BE2C (cell line): ENCODE measurements around the gene KCNE4.

Experiments
- DNase-seq: peaks from one replicate; pipeline ENCODE4 v3.0.0-alpha.2; 2020
- H3K27me3 ChIP-seq: fragments of 250-450 bp; sonication (Bioruptor Pico); 2 replicates; pipeline ENCODE4 v1.5.1; 2020; ENCODE audit warnings: mild to moderate bottlenecking
- H3K36me3 ChIP-seq: fragments of 250-450 bp; sonication (Bioruptor Pico); 2 replicates; pipeline ENCODE4 v1.5.1; 2020; ENCODE audit warnings: mild to moderate bottlenecking
- H3K4me1 ChIP-seq: fragments of 250-450 bp; sonication (Bioruptor Pico); 2 replicates; pipeline ENCODE4 v1.5.1; 2020
- H3K4me3 ChIP-seq: 2 replicates; pipeline ENCODE4 v1.5.1; 2011; ENCODE audit warnings: low read depth, low read length
- H3K9me3 ChIP-seq: fragments of 250-450 bp; sonication (Bioruptor Pico); 2 replicates; pipeline ENCODE4 v1.5.1; 2020
- CTCF ChIP-seq: IDR thresholded peaks from 2 replicates; pipeline ENCODE4 v1.5.1; 2012; ENCODE audit warnings: mild to moderate bottlenecking, low read depth, low read length

The KCNE4 gene

GRCh38 chr2:223010641-223011040, 41.3 kb upstream of the KCNE4 start:
- Histone ChIP-seq H3K27me3 (no peaks in the 10 kb centered on the region), H3K9me3 (no peaks in the 10 kb centered on the region), H3K4me3 (no peak overlapping the region), H3K4me1 (peaks cover 2% of the 10 kb centered on the region; the same call in 1 of the 2 replicates), H3K36me3 (no peaks in the 10 kb centered on the region)
- TF ChIP-seq CTCF, result no peak
- no peak for DNase-seq

- H3K4me3 ChIP-seq, result no peak overlapping the region
- no peak for TF ChIP-seq CTCF
- no peaks in the 10 kb centered on the region for H3K9me3 ChIP-seq
- H3K36me3 ChIP-seq, result no peaks in the 10 kb centered on the region
- H3K27me3 ChIP-seq, result no peaks in the 10 kb centered on the region
- H3K4me1 ChIP-seq, result peaks cover 2% of the 10 kb centered on the region; the same call in 1 of the 2 replicates
- DNase-seq, result no peak
Measured at GRCh38 chr2:223012291-223012690, 39.7 kb upstream of the KCNE4 start.

- no peaks in the 10 kb centered on the region for H3K36me3 ChIP-seq
- H3K4me3 ChIP-seq, result no peak overlapping the region
- no peaks in the 10 kb centered on the region for H3K9me3 ChIP-seq
- DNase-seq, result peak; percentile 82
- no peak for TF ChIP-seq CTCF
- H3K27me3 ChIP-seq, result no peaks in the 10 kb centered on the region
- peaks cover 16% of the 10 kb centered on the region for H3K4me1 ChIP-seq
Measured at GRCh38 chr2:223019390-223019930, 32.5 kb upstream of the KCNE4 start.

- Histone ChIP-seq H3K36me3 (no peaks in the 10 kb centered on the region), H3K4me3 (no peak overlapping the region), H3K4me1 (peaks cover 16% of the 10 kb centered on the region), H3K27me3 (no peaks in the 10 kb centered on the region), H3K9me3 (no peaks in the 10 kb centered on the region)
- no peak for DNase-seq
- no peak for TF ChIP-seq CTCF
Measured at GRCh38 chr2:223019987-223020717, 31.8 kb upstream of the KCNE4 start.

- H3K4me3 ChIP-seq, result no peak overlapping the region
- no peaks in the 10 kb centered on the region for H3K9me3 ChIP-seq
- TF ChIP-seq CTCF, result no peak
- no peaks in the 10 kb centered on the region for H3K27me3 ChIP-seq
- no peak for DNase-seq
- peaks cover 16% of the 10 kb centered on the region for H3K4me1 ChIP-seq
- no peaks in the 10 kb centered on the region for H3K36me3 ChIP-seq
Measured at GRCh38 chr2:223020971-223021675, 30.9 kb upstream of the KCNE4 start.
